HepG2 (cell line): Measurements from ENCODE around the gene INTS6. TPM values are rescaled to one million over a fixed set of nuclear protein-coding genes. Genes with fewer than 3 reads are reported as not detected.

Experiments
- FOXA3 ChIP-seq: IDR thresholded peaks from 2 replicates; pipeline ENCODE4 v1.6.1; 2016; ENCODE audit warnings: missing genetic modification reagents, missing compliant biosample characterization
- GLI4 ChIP-seq: sonication (generic); formaldehyde crosslinking; IDR thresholded peaks from 2 replicates; pipeline ENCODE4 v1.5.1; 2020; ENCODE audit warnings: missing genetic modification reagents, mild to moderate bottlenecking, moderate library complexity, borderline replicate concordance
- MAFK ChIP-seq, 2 experiments: IDR thresholded peaks in 1 of 2; conservative IDR thresholded peaks in 1 of 2; 2 replicates each; pipeline ENCODE4 v1.6.1; 2011; ENCODE audit warnings: improper control_type of control experiment in 2 of 2, low read length in 2 of 2
- MLLT10 ChIP-seq: sonication (generic); formaldehyde crosslinking; IDR thresholded peaks from 2 replicates; pipeline ENCODE4 v1.4.0; 2020; ENCODE audit warnings: missing genetic modification reagents
- NFATC3 ChIP-seq: sonication (generic); formaldehyde crosslinking; IDR thresholded peaks from 2 replicates; pipeline ENCODE4 v1.5.1; 2020; ENCODE audit warnings: mild to moderate bottlenecking, missing genetic modification reagents
- PAX8 ChIP-seq: sonication (generic); formaldehyde crosslinking; IDR thresholded peaks from 2 replicates; pipeline ENCODE4 v1.8.0; 2022; ENCODE audit warnings: mild to moderate bottlenecking, missing genetic modification reagents, borderline replicate concordance
- SOX13 ChIP-seq, 3 experiments: fragments of 450-650 bp in 1 of 3; sonication (generic) in 1 of 3; formaldehyde crosslinking in 1 of 3; IDR thresholded peaks in 2 of 3; conservative IDR thresholded peaks in 1 of 3; 2 replicates each; pipeline versions ENCODE4 v1.5.0 to v1.6.1; 2016 to 2020; ENCODE audit warnings: antibody characterized with exemption in 1 of 3, mild to moderate bottlenecking in 1 of 3, missing compliant biosample characterization in 1 of 3, missing genetic modification reagents in 1 of 3, moderate library complexity in 1 of 3
- YEATS4 ChIP-seq: sonication (generic); formaldehyde crosslinking; IDR thresholded peaks from 2 replicates; pipeline ENCODE4 v1.4.0; 2020; ENCODE audit warnings: missing genetic modification reagents, borderline replicate concordance
- ZNF3 ChIP-seq: IDR thresholded peaks from 2 replicates; pipeline ENCODE4 v1.7.0; 2017; ENCODE audit warnings: inconsistent platforms
- ZNF33B ChIP-seq: sonication (generic); formaldehyde crosslinking; IDR thresholded peaks from 2 replicates; pipeline ENCODE4 v1.5.1; 2020; ENCODE audit warnings: mild to moderate bottlenecking, missing genetic modification reagents
- ZNF44 ChIP-seq: sonication (generic); formaldehyde crosslinking; IDR thresholded peaks from 2 replicates; pipeline ENCODE4 v1.5.1; 2020; ENCODE audit warnings: mild to moderate bottlenecking, missing genetic modification reagents
- ZNF850 ChIP-seq: sonication (generic); formaldehyde crosslinking; conservative IDR thresholded peaks from 2 replicates; pipeline ENCODE4 v1.9.0; 2021; ENCODE audit warnings: mild to moderate bottlenecking, missing genetic modification reagents
- ZNF883 ChIP-seq: sonication (generic); formaldehyde crosslinking; IDR thresholded peaks from 2 replicates; pipeline ENCODE4 v1.5.1; 2020; ENCODE audit warnings: mild to moderate bottlenecking, missing genetic modification reagents; ENCODE audit errors: not compliant biosample characterization
- polyA plus RNA-seq, 8 experiments: library from polyadenylated mRNA; depleted of rRNA in 3 of 8; stranded (reverse) in 7 of 8; unstranded in 1 of 8; fragments of >200 nt; fragmentation: Illumina TruSeq in 4 of 8; extraction: Trizol in 4 of 8; gene quantifications; 2 replicates each; pipeline versions ENCODE4 v1.2.1 to v1.2.3, GENCODE V29; 2011 to 2016; ENCODE audit warnings: low read depth in 4 of 8, missing spikeins in 1 of 8, mixed read lengths in 1 of 8; ENCODE audit not compliant: insufficient read depth in 1 of 8
- total RNA-seq, 5 experiments: library from RNA; depleted of rRNA; stranded (reverse); fragments of >200 nt; fragmentation: Illumina TruSeq; extraction: Trizol; gene quantifications; 2 replicates each; pipeline ENCODE4 v1.2.3, GENCODE V29; 2016; ENCODE audit warnings: low read depth in 1 of 5
- TF ChIP-seq, protein P1 (sequence below): sonication (generic); formaldehyde crosslinking; conservative IDR thresholded peaks from 2 replicates; pipeline ENCODE4 v1.4.0; 2020; ENCODE audit warnings: mild to moderate bottlenecking, missing genetic modification reagents, moderate library complexity
- TF ChIP-seq, protein P2 (sequence below): sonication (generic); formaldehyde crosslinking; IDR thresholded peaks from 2 replicates; pipeline ENCODE4 v1.8.1; 2023; ENCODE audit warnings: mild to moderate bottlenecking, missing genetic modification reagents
- TF ChIP-seq, protein P3 (sequence below): sonication (generic); formaldehyde crosslinking; IDR thresholded peaks from 2 replicates; pipeline ENCODE4 v1.5.1; 2020; ENCODE audit warnings: mild to moderate bottlenecking, missing genetic modification reagents, moderate library complexity
- TF ChIP-seq, protein P4 (sequence below): sonication (generic); formaldehyde crosslinking; conservative IDR thresholded peaks from 2 replicates; pipeline ENCODE4 v1.8.1; 2023; ENCODE audit warnings: missing genetic modification reagents
- TF ChIP-seq, protein P5 (sequence below): IDR thresholded peaks from 2 replicates; pipeline ENCODE4 v1.6.1; 2016; ENCODE audit warnings: low read depth
- TF ChIP-seq, protein P6 (sequence below): sonication (generic); formaldehyde crosslinking; IDR thresholded peaks from 2 replicates; pipeline ENCODE4 v1.4.0; 2020; ENCODE audit warnings: missing genetic modification reagents

INTS6 gene
- total and polyA plus RNA-seq, 2 of the 13 experiments (the other 11 are each of a cell fraction or from before 2014, with no cell fraction given), result 27.9 to 38.4 TPM

DNA sequence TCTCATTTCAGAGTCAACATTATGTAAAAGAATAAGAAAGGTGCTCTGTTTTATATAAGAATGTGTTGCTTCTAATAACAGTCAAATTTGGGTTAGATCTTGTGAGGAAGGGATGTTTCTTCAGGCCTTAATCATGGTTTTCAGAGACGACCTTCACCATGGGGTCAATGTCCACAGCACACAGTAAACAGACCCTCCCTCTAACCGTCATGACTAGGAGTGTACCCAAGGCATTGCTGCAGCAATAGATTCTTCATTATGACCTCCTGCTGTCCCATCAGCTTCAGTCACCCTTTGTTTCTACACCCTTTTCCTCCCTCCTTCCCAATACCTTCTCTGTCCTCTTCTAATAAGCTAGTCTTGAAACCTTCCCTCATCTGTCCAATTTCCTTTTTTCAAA lies 97.6 kb downstream of the INTS6 start (continued):
- TF ChIP-seq GLI4 (CRISPR knock-in tag), result no peak
- TF ChIP-seq, protein P1, sequence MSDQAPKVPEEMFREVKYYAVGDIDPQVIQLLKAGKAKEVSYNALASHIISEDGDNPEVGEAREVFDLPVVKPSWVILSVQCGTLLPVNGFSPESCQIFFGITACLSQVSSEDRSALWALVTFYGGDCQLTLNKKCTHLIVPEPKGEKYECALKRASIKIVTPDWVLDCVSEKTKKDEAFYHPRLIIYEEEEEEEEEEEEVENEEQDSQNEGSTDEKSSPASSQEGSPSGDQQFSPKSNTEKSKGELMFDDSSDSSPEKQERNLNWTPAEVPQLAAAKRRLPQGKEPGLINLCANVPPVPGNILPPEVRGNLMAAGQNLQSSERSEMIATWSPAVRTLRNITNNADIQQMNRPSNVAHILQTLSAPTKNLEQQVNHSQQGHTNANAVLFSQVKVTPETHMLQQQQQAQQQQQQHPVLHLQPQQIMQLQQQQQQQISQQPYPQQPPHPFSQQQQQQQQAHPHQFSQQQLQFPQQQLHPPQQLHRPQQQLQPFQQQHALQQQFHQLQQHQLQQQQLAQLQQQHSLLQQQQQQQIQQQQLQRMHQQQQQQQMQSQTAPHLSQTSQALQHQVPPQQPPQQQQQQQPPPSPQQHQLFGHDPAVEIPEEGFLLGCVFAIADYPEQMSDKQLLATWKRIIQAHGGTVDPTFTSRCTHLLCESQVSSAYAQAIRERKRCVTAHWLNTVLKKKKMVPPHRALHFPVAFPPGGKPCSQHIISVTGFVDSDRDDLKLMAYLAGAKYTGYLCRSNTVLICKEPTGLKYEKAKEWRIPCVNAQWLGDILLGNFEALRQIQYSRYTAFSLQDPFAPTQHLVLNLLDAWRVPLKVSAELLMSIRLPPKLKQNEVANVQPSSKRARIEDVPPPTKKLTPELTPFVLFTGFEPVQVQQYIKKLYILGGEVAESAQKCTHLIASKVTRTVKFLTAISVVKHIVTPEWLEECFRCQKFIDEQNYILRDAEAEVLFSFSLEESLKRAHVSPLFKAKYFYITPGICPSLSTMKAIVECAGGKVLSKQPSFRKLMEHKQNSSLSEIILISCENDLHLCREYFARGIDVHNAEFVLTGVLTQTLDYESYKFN (CRISPR knock-in tag), result 0 out of 2 replicates have a peak, but pooled peaks have one; percentile 18
- TF ChIP-seq FOXA3, result peak; percentile 53; the same call in 1 of the 2 replicates
- no peak for TF ChIP-seq MLLT10 (CRISPR knock-in tag)
- no peak for TF ChIP-seq NFATC3
- TF ChIP-seq, protein P2, sequence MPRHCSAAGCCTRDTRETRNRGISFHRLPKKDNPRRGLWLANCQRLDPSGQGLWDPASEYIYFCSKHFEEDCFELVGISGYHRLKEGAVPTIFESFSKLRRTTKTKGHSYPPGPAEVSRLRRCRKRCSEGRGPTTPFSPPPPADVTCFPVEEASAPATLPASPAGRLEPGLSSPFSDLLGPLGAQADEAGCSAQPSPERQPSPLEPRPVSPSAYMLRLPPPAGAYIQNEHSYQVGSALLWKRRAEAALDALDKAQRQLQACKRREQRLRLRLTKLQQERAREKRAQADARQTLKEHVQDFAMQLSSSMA (CRISPR knock-in tag), result no peak
- TF ChIP-seq, protein P3, sequence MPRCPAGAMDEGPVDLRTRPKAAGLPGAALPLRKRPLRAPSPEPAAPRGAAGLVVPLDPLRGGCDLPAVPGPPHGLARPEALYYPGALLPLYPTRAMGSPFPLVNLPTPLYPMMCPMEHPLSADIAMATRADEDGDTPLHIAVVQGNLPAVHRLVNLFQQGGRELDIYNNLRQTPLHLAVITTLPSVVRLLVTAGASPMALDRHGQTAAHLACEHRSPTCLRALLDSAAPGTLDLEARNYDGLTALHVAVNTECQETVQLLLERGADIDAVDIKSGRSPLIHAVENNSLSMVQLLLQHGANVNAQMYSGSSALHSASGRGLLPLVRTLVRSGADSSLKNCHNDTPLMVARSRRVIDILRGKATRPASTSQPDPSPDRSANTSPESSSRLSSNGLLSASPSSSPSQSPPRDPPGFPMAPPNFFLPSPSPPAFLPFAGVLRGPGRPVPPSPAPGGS (CRISPR knock-in tag), result no peak
- no peak for TF ChIP-seq MAFK (conservative IDR thresholded peaks at IDR 0.05 in 1 of 2, IDR thresholded peaks at IDR 0.05 in 1 of 2; ENCODE audit: low read length in 2 of 2)
- TF ChIP-seq ZNF3 (CRISPR knock-in tag), result no peak
- TF ChIP-seq ZNF883 (CRISPR knock-in tag), result no peak
- TF ChIP-seq ZNF33B (CRISPR knock-in tag), result no peak
- TF ChIP-seq, protein P4, sequence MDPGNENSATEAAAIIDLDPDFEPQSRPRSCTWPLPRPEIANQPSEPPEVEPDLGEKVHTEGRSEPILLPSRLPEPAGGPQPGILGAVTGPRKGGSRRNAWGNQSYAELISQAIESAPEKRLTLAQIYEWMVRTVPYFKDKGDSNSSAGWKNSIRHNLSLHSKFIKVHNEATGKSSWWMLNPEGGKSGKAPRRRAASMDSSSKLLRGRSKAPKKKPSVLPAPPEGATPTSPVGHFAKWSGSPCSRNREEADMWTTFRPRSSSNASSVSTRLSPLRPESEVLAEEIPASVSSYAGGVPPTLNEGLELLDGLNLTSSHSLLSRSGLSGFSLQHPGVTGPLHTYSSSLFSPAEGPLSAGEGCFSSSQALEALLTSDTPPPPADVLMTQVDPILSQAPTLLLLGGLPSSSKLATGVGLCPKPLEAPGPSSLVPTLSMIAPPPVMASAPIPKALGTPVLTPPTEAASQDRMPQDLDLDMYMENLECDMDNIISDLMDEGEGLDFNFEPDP (CRISPR knock-in tag), result no peak
- TF ChIP-seq ZNF44 (CRISPR knock-in tag), result no peak
- TF ChIP-seq, protein P5, sequence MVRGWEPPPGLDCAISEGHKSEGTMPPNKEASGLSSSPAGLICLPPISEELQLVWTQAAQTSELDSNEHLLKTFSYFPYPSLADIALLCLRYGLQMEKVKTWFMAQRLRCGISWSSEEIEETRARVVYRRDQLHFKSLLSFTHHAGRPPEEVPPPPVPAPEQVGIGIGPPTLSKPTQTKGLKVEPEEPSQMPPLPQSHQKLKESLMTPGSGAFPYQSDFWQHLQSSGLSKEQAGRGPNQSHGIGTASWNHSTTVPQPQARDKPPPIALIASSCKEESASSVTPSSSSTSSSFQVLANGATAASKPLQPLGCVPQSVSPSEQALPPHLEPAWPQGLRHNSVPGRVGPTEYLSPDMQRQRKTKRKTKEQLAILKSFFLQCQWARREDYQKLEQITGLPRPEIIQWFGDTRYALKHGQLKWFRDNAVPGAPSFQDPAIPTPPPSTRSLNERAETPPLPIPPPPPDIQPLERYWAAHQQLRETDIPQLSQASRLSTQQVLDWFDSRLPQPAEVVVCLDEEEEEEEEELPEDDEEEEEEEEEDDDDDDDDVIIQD (CRISPR knock-in tag), result peak; percentile 70; the same call in 1 of the 2 replicates
- TF ChIP-seq PAX8 (CRISPR knock-in tag), result no peak
- no peak for TF ChIP-seq ZNF850 (CRISPR knock-in tag)
- TF ChIP-seq, protein P6, sequence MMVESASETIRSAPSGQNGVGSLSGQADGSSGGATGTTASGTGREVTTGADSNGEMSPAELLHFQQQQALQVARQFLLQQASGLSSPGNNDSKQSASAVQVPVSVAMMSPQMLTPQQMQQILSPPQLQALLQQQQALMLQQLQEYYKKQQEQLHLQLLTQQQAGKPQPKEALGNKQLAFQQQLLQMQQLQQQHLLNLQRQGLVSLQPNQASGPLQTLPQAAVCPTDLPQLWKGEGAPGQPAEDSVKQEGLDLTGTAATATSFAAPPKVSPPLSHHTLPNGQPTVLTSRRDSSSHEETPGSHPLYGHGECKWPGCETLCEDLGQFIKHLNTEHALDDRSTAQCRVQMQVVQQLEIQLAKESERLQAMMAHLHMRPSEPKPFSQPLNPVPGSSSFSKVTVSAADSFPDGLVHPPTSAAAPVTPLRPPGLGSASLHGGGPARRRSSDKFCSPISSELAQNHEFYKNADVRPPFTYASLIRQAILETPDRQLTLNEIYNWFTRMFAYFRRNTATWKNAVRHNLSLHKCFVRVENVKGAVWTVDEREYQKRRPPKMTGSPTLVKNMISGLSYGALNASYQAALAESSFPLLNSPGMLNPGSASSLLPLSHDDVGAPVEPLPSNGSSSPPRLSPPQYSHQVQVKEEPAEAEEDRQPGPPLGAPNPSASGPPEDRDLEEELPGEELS, result no peak
- TF ChIP-seq YEATS4 (CRISPR knock-in tag), result no peak
- no peak for TF ChIP-seq SOX13 (IDR thresholded peaks at IDR 0.05)
- 0 out of 4 replicates have a peak, but pooled peaks of 1 of the 2 experiments have one; percentile 26 for TF ChIP-seq SOX13 (CRISPR knock-in tag; conservative IDR thresholded peaks at IDR 0.05 in 1 of 2, IDR thresholded peaks at IDR 0.05 in 1 of 2)
